HepG2 (cell line): Measurements from ENCODE around the gene PTPRCAP. TPM values are rescaled to one million over a fixed set of nuclear protein-coding genes. Genes with fewer than 3 reads are reported as not detected.

Source experiments
- ATAC-seq: fragments of 200-7000 bp; cut with Tn5 transposase; 3 replicates; pipeline ENCODE4 v1.9.1; 2020; ENCODE audit warnings: mild to moderate bottlenecking, moderate library complexity
- BruUV-seq: library from RNA; stranded (reverse); fragments of 400-500 nt; replicated peaks from 2 replicates; lab custom pipeline; 2021; lab: Mats Ljungman, UMichigan
- CTCF ChIA-PET: fragments of 300-600 bp; formaldehyde crosslinking; extraction: SDS; loops from one replicate; lab custom pipeline; 2021; ENCODE audit warnings: low total read pairs, inconsistent platforms, low intra/inter-chr PET ratio; lab: Yijun Ruan, JAX
- POLR2A ChIA-PET: fragments of 350-600 bp; sonication (Branson Sonifier 250); formaldehyde crosslinking; loops from one replicate; lab custom pipeline; 2020; ENCODE audit warnings: antibody characterized with exemption, inconsistent platforms; lab: Yijun Ruan, JAX
- DNase-seq: peaks from one replicate; pipeline ENCODE4 v3.0.0-alpha.2; 2015; ENCODE audit warnings: low spot score
- FAIRE-seq: peaks from 3 replicates; lab custom pipeline; 2011; peaks lifted over from hg19 to GRCh38; lab: Jason Lieb, UNC
- H2AFZ ChIP-seq: one replicate; pipeline ENCODE4 v1.6.1; 2011; ENCODE audit warnings: low read length, inconsistent platforms
- H3K27ac ChIP-seq: fragments of 300-600 bp; 3 replicates; pipeline ENCODE4 v1.8.0; 2011; ENCODE audit warnings: mixed run types, mild to moderate bottlenecking, mixed read lengths, low read length, inconsistent platforms; ENCODE audit not compliant: insufficient read depth; ENCODE audit errors: extremely low read length
- H3K27me3 ChIP-seq, 2 experiments: fragments of 200-600 bp in 1 of 2; 2 replicates in 1 of 2; 3 replicates in 1 of 2; pipeline versions ENCODE4 v1.6.0 to v1.8.0; 2011; ENCODE audit warnings: low read length in 2 of 2, mild to moderate bottlenecking in 2 of 2, moderate library complexity in 2 of 2, inconsistent platforms in 1 of 2; ENCODE audit not compliant: insufficient read depth in 2 of 2, control insufficient read depth in 1 of 2
- H3K36me3 ChIP-seq, 2 experiments: fragments of 200-600 bp in 1 of 2; replicated peaks in 1 of 2; 2 replicates in 1 of 2; 3 replicates in 1 of 2; pipeline versions ENCODE4 v1.5.1 to v1.8.0; 2011; ENCODE audit warnings: low read length in 2 of 2, inconsistent platforms in 1 of 2; ENCODE audit not compliant: insufficient read depth in 2 of 2, control insufficient read depth in 1 of 2
- H3K4me1 ChIP-seq: 2 replicates; pipeline ENCODE4 v1.5.1; 2012; ENCODE audit warnings: low read length, inconsistent platforms; ENCODE audit not compliant: insufficient read depth
- H3K4me2 ChIP-seq: 2 replicates; pipeline ENCODE4 v1.6.0; 2011; ENCODE audit warnings: low read depth, low read length, inconsistent platforms
- H3K4me3 ChIP-seq, 3 experiments: fragments of 200-600 bp in 1 of 3; sonication (generic), shearing (Covaris generic) in 1 of 3; replicated peaks in 1 of 3; 2 replicates each; pipeline ENCODE4 v1.5.1; 2011 to 2016; ENCODE audit warnings: low read length in 3 of 3, inconsistent platforms in 2 of 3, low read depth in 2 of 3, mild to moderate bottlenecking in 2 of 3, control low read depth in 1 of 3, mixed read lengths in 1 of 3; ENCODE audit not compliant: insufficient read depth in 1 of 3
- H3K79me2 ChIP-seq: one replicate; pipeline ENCODE4 v1.6.1; 2011; ENCODE audit warnings: low read length, inconsistent platforms; ENCODE audit not compliant: insufficient read depth
- H3K9ac ChIP-seq: 2 replicates; pipeline ENCODE4 v1.6.0; 2011; ENCODE audit warnings: mild to moderate bottlenecking, low read depth, low read length, inconsistent platforms; ENCODE audit not compliant: insufficient read depth
- H3K9me3 ChIP-seq: 2 replicates; pipeline ENCODE4 v1.5.1; 2012; ENCODE audit warnings: mild to moderate bottlenecking, low read length
- H4K20me1 ChIP-seq: 2 replicates; pipeline ENCODE4 v1.6.0; 2011; ENCODE audit warnings: inconsistent platforms, mild to moderate bottlenecking, low read length, moderate library complexity; ENCODE audit not compliant: insufficient read depth
- CEBPB ChIP-seq: IDR thresholded peaks from 2 replicates; pipeline ENCODE4 v1.6.1; 2011; ENCODE audit warnings: low read depth, low read length, improper control_type of control experiment, borderline replicate concordance
- CREB1 ChIP-seq, 2 experiments: fragments of 450-650 bp in 1 of 2; IDR thresholded peaks; 2 replicates each; pipeline ENCODE4 v1.6.1; 2016 to 2017; ENCODE audit warnings: control low read depth in 1 of 2, mild to moderate bottlenecking in 1 of 2, missing compliant biosample characterization in 1 of 2, missing genetic modification characterization in 1 of 2
- FOXA1 ChIP-seq, 2 experiments: fragments of 450-650 bp in 1 of 2; sonication (generic) in 1 of 2; formaldehyde crosslinking in 1 of 2; IDR thresholded peaks; 2 replicates each; pipeline versions ENCODE4 v1.4.0 to v1.6.1; 2016 to 2020; ENCODE audit warnings: missing genetic modification reagents in 1 of 2
- HNF4A ChIP-seq: sonication (generic); formaldehyde crosslinking; IDR thresholded peaks from 2 replicates; pipeline ENCODE4 v1.4.0; 2020; ENCODE audit warnings: missing genetic modification reagents
- HNF4G ChIP-seq, 2 experiments: sonication (generic) in 1 of 2; formaldehyde crosslinking in 1 of 2; IDR thresholded peaks; 2 replicates each; pipeline versions ENCODE4 v1.4.0 to v1.6.1; 2011 to 2020; ENCODE audit warnings: borderline replicate concordance in 2 of 2, low read depth in 2 of 2, mild to moderate bottlenecking in 2 of 2, low read length in 1 of 2, missing genetic modification reagents in 1 of 2, moderate library complexity in 1 of 2
- HNRNPL ChIP-seq: fragments of 200-400 bp; formaldehyde crosslinking; IDR thresholded peaks from 2 replicates; pipeline ENCODE4 v1.6.1; 2017; ENCODE audit warnings: mild to moderate bottlenecking, low read depth, low read length
- MBD4 ChIP-seq: IDR thresholded peaks from 2 replicates; pipeline ENCODE4 v1.6.1; 2012; ENCODE audit warnings: low read length, inconsistent platforms, borderline replicate concordance
- NFYC ChIP-seq: IDR thresholded peaks from 2 replicates; pipeline ENCODE4 v1.6.1; 2016; ENCODE audit warnings: missing genetic modification reagents, missing compliant biosample characterization
- NR2F1 ChIP-seq, 2 experiments: fragments of 450-650 bp in 1 of 2; formaldehyde crosslinking in 1 of 2; IDR thresholded peaks; 2 replicates each; pipeline versions ENCODE4 v1.5.0 to v1.6.1; 2016 to 2020; ENCODE audit warnings: mild to moderate bottlenecking in 1 of 2, missing compliant biosample characterization in 1 of 2, missing genetic modification reagents in 1 of 2, moderate library complexity in 1 of 2
- SAP130 ChIP-seq: IDR thresholded peaks from 2 replicates; pipeline ENCODE4 v1.6.1; 2016; ENCODE audit warnings: low read depth
- ZNF44 ChIP-seq: sonication (generic); formaldehyde crosslinking; IDR thresholded peaks from 2 replicates; pipeline ENCODE4 v1.5.1; 2020; ENCODE audit warnings: mild to moderate bottlenecking, missing genetic modification reagents
- ZNF572 ChIP-seq: sonication (generic); formaldehyde crosslinking; IDR thresholded peaks from 2 replicates; pipeline ENCODE4 v1.5.1; 2020; ENCODE audit warnings: mild to moderate bottlenecking, missing genetic modification reagents
- ZNF891 ChIP-seq: sonication (generic); formaldehyde crosslinking; IDR thresholded peaks from 2 replicates; pipeline ENCODE4 v1.5.0; 2020; ENCODE audit warnings: mild to moderate bottlenecking, missing genetic modification reagents
- WGBS: methylation state at CpG from one replicate; pipeline ENCODE4 v1.1.6; 2017; ENCODE audit warnings: low lambda C conversion rate; 5-methylcytosine and 5-hydroxymethylcytosine counted together
- in situ Hi-C: cut with HindIII; loops from 2 replicates; pipeline ENCODE4 v1.10.0; 2017; ENCODE audit warnings: low pct_unique_long_range_greater_than_20kb; ENCODE audit not compliant: extremely low pct_ligation_motif_present
- intact Hi-C: fragments of 100-400 bp; cut with micrococcal nuclease; formaldehyde crosslinking; loops from one replicate; pipeline ENCODE4 v1.10.0; 2022; ENCODE audit not compliant: unreplicated experiment
- polyA plus RNA-seq, 8 experiments: library from polyadenylated mRNA; depleted of rRNA in 3 of 8; stranded (reverse) in 7 of 8; unstranded in 1 of 8; fragments of >200 nt; fragmentation: Illumina TruSeq in 4 of 8; extraction: Trizol in 4 of 8; gene quantifications; 2 replicates each; pipeline versions ENCODE4 v1.2.1 to v1.2.3, GENCODE V29; 2011 to 2016; ENCODE audit warnings: low read depth in 4 of 8, missing spikeins in 1 of 8, mixed read lengths in 1 of 8; ENCODE audit not compliant: insufficient read depth in 1 of 8
- total RNA-seq, 5 experiments: library from RNA; depleted of rRNA; stranded (reverse); fragments of >200 nt; fragmentation: Illumina TruSeq; extraction: Trizol; gene quantifications; 2 replicates each; pipeline ENCODE4 v1.2.3, GENCODE V29; 2016; ENCODE audit warnings: low read depth in 1 of 5
- TF ChIP-seq, protein P1 (sequence below): sonication (generic); formaldehyde crosslinking; IDR thresholded peaks from 2 replicates; pipeline ENCODE4 v1.5.1; 2020; ENCODE audit warnings: mild to moderate bottlenecking, missing genetic modification reagents, borderline replicate concordance
- TF ChIP-seq, protein P2 (sequence below): sonication (generic); formaldehyde crosslinking; IDR thresholded peaks from 2 replicates; pipeline ENCODE4 v1.9.0; 2022; ENCODE audit warnings: low read depth, missing genetic modification reagents

PTPRCAP gene
- total and polyA plus RNA-seq, 2 of the 13 experiments (the other 11 are each of a cell fraction or from before 2014, with no cell fraction given) = 0.60 to 0.70 TPM

DNA sequence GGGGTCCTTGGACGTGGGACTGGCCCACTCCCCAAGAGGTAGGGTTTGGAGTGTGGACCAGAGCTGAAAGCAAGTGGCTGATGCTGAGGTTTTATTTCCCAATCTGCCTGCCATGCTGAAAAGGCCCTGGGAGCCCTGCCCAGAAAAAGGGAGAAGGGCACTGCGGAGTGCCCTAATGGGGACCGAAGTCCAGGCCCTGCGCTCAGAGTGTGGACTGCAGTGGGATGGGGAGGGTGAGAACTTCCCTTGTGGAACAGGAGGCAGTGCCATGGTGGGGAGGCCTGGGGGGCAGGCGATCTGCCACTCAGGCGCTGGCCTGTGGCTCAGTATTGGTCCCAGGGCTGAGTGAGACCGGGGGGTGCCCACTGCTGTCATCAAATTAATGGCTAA lies 10.7 kb upstream of the PTPRCAP start:
- POLR2A ChIA-PET = interaction anchor here (1.3 kb wide), 2 partner anchors 11 to 19 kb away, joined by 3 to 5 read pairs; no protein-coding TSS in a partner anchor
- H3K27ac ChIP-seq = no peak overlapping the region
- H3K79me2 ChIP-seq = no peaks in the 10 kb centered on the region
- no peak overlapping the region for H3K9ac ChIP-seq
- no TSS peak for BruUV-seq
- intact Hi-C loops (no loop called here), in situ Hi-C loops (no loop called here)
- H3K4me2 ChIP-seq = no peak overlapping the region; the same call in 1 of the 2 replicates
- DNase-seq (no peak), ATAC-seq (0 out of 3 replicates have a peak, but pooled peaks have one; percentile 9), FAIRE-seq (no peak)
- 19% methylated on average over 4 of the region's 7 CpGs for WGBS
- H3K4me3 ChIP-seq = no peak overlapping the region; a peak in 1 of 6 replicates
- peaks cover 5 to 36% of the 10 kb centered on the region in 2 experiments; a peak in 4 of 5 replicates for H3K27me3 ChIP-seq
- CTCF ChIA-PET = no interaction called here
- H2AFZ ChIP-seq = no peak overlapping the region
- H3K36me3 ChIP-seq = no peaks in the 10 kb centered on the region
- no peaks in the 10 kb centered on the region for H3K9me3 ChIP-seq
- H4K20me1 ChIP-seq = no peaks in the 10 kb centered on the region
- H3K4me1 ChIP-seq = peaks cover 27% of the 10 kb centered on the region
- TF ChIP-seq HNRNPL (peak; percentile 59; the same call in 1 of the 2 replicates), ZNF572 (CRISPR knock-in tag) (no peak), NFYC (CRISPR knock-in tag) (no peak), CREB1 (IDR thresholded peaks at IDR 0.05) (no peak), CREB1 (CRISPR knock-in tag; IDR thresholded peaks at IDR 0.05) (no peak), ZNF891 (CRISPR knock-in tag) (0 out of 2 replicates have a peak, but pooled peaks have one; percentile 61), HNF4G (IDR thresholded peaks at IDR 0.05; ENCODE audit: borderline replicate concordance, low read depth, low read length) (0 out of 2 replicates have a peak, but pooled peaks have one; percentile 13), HNF4G (CRISPR knock-in tag; IDR thresholded peaks at IDR 0.05; ENCODE audit: borderline replicate concordance, low read depth) (no peak), FOXA1 (IDR thresholded peaks at IDR 0.05) (no peak), FOXA1 (CRISPR knock-in tag; IDR thresholded peaks at IDR 0.05) (no peak), CEBPB (0 out of 2 replicates have a peak, but pooled peaks have one; percentile 10), SAP130 (CRISPR knock-in tag) (no peak), NR2F1 (CRISPR knock-in tag; IDR thresholded peaks at IDR 0.05) (no peak), HNF4A (CRISPR knock-in tag) (peak; percentile 39; the same call in 1 of the 2 replicates), ZNF44 (CRISPR knock-in tag) (no peak), MBD4 (no peak)
- TF ChIP-seq, protein P1, sequence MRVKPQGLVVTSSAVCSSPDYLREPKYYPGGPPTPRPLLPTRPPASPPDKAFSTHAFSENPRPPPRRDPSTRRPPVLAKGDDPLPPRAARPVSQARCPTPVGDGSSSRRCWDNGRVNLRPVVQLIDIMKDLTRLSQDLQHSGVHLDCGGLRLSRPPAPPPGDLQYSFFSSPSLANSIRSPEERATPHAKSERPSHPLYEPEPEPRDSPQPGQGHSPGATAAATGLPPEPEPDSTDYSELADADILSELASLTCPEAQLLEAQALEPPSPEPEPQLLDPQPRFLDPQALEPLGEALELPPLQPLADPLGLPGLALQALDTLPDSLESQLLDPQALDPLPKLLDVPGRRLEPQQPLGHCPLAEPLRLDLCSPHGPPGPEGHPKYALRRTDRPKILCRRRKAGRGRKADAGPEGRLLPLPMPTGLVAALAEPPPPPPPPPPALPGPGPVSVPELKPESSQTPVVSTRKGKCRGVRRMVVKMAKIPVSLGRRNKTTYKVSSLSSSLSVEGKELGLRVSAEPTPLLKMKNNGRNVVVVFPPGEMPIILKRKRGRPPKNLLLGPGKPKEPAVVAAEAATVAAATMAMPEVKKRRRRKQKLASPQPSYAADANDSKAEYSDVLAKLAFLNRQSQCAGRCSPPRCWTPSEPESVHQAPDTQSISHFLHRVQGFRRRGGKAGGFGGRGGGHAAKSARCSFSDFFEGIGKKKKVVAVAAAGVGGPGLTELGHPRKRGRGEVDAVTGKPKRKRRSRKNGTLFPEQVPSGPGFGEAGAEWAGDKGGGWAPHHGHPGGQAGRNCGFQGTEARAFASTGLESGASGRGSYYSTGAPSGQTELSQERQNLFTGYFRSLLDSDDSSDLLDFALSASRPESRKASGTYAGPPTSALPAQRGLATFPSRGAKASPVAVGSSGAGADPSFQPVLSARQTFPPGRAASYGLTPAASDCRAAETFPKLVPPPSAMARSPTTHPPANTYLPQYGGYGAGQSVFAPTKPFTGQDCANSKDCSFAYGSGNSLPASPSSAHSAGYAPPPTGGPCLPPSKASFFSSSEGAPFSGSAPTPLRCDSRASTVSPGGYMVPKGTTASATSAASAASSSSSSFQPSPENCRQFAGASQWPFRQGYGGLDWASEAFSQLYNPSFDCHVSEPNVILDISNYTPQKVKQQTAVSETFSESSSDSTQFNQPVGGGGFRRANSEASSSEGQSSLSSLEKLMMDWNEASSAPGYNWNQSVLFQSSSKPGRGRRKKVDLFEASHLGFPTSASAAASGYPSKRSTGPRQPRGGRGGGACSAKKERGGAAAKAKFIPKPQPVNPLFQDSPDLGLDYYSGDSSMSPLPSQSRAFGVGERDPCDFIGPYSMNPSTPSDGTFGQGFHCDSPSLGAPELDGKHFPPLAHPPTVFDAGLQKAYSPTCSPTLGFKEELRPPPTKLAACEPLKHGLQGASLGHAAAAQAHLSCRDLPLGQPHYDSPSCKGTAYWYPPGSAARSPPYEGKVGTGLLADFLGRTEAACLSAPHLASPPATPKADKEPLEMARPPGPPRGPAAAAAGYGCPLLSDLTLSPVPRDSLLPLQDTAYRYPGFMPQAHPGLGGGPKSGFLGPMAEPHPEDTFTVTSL (CRISPR knock-in tag) = no peak
- TF ChIP-seq, protein P2, sequence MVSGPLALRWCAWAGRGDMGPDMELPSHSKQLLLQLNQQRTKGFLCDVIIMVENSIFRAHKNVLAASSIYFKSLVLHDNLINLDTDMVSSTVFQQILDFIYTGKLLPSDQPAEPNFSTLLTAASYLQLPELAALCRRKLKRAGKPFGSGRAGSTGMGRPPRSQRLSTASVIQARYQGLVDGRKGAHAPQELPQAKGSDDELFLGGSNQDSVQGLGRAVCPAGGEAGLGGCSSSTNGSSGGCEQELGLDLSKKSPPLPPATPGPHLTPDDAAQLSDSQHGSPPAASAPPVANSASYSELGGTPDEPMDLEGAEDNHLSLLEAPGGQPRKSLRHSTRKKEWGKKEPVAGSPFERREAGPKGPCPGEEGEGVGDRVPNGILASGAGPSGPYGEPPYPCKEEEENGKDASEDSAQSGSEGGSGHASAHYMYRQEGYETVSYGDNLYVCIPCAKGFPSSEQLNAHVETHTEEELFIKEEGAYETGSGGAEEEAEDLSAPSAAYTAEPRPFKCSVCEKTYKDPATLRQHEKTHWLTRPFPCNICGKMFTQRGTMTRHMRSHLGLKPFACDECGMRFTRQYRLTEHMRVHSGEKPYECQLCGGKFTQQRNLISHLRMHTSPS (CRISPR knock-in tag) = peak; percentile 52; the same call in 1 of the 2 replicates
- TF ChIP-seq, all 625 proteins: peak for 6
